ENCODE results near the gene RAB13.
"Not testable (repeated sequence)": the region's sequence is repeated elsewhere in the genome, so short reads cannot be mapped to it uniquely, and the experiment has no call there.

Gene RAB13

DNA sequence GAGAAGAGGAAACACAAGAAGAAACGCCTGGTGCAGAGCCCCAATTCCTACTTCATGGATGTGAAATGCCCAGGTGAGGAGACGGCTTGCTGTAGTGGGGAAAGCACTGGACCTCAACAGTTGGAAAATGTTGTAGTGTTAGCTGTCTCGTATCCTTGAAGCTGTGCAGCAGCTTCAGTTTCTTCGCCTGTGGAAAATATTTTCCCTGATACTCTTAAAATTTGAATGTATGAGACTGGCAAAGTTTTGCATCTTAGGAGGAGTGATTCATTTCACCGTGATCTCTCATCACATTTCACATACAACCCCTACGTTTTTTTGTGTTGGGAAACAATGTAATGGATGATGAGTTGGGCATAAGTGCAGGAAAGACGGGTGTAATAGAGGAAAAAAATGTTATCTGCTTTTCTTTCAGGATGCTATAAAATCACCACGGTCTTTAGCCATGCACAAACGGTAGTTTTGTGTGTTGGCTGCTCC, 5.1 kb upstream of the RAB13 start:
- in situ Hi-C loops (cut with HindIII; ENCODE audit: low pct_unique_long_range_greater_than_20kb, low sequenced_read_pairs): no loop called here
- no peak for TF ChIP-seq JUND (IDR thresholded peaks at IDR 0.05; ENCODE audit: low read depth)
- DNase-seq (ENCODE audit: low read depth in 1 of 2, low spot score in 1 of 2): no peak

DNA sequence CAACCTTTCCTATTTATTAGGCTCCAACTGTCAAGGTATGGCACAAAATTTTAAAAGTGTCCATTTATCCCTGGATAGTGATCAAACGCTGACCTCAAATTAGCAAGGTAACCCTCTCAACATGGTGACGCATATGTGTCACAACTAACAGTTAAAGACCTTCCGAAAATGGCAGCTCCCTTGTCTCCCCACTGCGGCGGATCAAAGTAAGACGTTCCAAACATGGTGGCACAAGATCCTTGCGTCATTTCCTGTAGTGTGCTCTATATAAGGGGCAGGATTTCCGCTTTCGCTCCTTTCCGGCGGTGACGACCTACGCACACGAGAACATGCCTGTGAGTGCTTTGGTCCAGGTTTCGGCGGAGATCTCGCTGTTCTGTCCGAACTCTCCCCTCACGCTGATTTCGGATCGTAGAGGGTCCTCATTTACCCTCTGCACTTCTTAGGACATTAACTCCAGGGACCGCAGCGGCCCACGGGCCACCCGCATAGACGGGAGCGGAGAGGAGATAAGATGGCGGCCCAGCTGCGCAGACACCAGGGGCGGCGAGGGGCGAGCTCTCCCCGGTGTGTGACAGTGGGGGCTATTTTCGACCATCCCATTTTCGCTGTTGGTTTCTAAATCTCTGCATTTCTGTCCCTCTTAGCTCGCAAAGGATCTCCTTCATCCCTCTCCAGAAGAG, 4.5 kb upstream of the RAB13 start, which contains the start of gene RPS27:
TSS of gene RPS27 (plus strand) at position 295 of the 683 bp plus-strand sequence. CDS start at position 330, 35 bp downstream.
- peak; percentile 93 to 100 for DNase-seq (ENCODE audit: low read depth in 1 of 2, low spot score in 1 of 2)
- in situ Hi-C loops (cut with HindIII; ENCODE audit: low pct_unique_long_range_greater_than_20kb, low sequenced_read_pairs): no loop called here
- no peak for TF ChIP-seq JUND (IDR thresholded peaks at IDR 0.05; ENCODE audit: low read depth)

GRCh38 chr1:153987621-153988020, 1.5 kb upstream of the RAB13 start:
- in situ Hi-C loops (cut with HindIII; ENCODE audit: low pct_unique_long_range_greater_than_20kb, low sequenced_read_pairs): no loop called here
- no peak for DNase-seq (ENCODE audit: low read depth in 1 of 2, low spot score in 1 of 2)
- no peak for TF ChIP-seq JUND (IDR thresholded peaks at IDR 0.05; ENCODE audit: low read depth)

DNA sequence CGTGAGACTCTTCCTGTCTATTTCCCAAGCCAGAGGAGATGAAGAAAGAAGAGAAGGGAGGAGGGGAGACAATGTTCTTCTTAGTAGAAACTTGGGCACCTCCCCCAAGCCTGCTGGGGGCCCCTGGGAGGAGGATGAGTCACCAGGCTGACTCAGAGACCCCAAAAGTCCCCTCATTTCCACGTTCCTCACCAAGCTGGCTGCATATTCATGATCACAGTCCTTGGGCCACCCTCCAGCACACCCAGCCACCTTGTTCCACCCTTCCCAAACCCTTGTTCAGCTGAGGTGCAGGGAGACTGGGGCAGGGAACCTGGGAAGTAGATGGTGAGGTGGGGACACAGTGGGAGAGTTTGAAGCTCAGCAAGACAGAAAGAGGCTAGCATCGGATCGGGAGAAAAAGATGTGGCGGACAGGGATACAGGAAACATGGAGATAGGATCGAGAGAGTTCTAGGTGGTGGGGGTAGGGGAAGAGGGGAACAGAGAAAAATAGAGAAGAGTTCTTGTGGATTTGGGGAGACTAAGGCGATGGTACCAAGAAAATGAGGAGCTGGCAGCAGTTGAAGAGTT, 712 bp downstream of the RAB13 start:
- no peak for DNase-seq (ENCODE audit: low read depth in 1 of 2, low spot score in 1 of 2)
- TF ChIP-seq JUND (IDR thresholded peaks at IDR 0.05; ENCODE audit: low read depth): no peak
- in situ Hi-C loops (cut with HindIII; ENCODE audit: low pct_unique_long_range_greater_than_20kb, low sequenced_read_pairs): no loop called here

GRCh38 chr1:153984123-153984894, 1.8 kb downstream of the RAB13 start:
- in situ Hi-C loops (cut with HindIII; ENCODE audit: low pct_unique_long_range_greater_than_20kb, low sequenced_read_pairs): no loop called here
- no peak for DNase-seq (ENCODE audit: low read depth in 1 of 2, low spot score in 1 of 2)

GRCh38 chr1:153981735-153982134, 4.4 kb downstream of the RAB13 start:
- in situ Hi-C loops (cut with HindIII; ENCODE audit: low pct_unique_long_range_greater_than_20kb, low sequenced_read_pairs); DNase-seq (ENCODE audit: low read depth in 1 of 2, low spot score in 1 of 2): not testable (repeated sequence)

More at GRCh38 chr1:153984123-153984894, 1.8 kb downstream of the RAB13 start:
- no peak for TF ChIP-seq JUND (IDR thresholded peaks at IDR 0.05; ENCODE audit: low read depth)

DNA sequence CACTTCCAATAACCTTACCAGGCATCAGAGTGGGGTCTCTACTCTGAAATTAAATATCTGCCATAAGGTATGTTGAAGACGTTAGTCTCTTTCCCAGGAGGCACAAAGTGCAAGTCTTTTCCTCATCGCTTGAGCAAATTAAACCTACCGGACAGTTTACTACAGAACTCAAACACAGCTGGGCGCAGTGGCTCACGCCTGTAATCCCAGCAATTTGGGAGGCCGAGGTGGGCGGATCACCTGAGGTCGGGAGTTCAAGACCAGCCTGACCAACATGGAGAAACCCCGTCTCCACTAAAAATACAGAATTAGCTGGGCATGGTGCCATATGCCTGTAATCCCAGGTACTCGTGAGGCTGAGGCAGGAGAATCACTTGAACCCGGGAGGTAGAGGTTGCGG, 7.0 kb downstream of the RAB13 start:
- in situ Hi-C loops (cut with HindIII; ENCODE audit: low pct_unique_long_range_greater_than_20kb, low sequenced_read_pairs); DNase-seq (ENCODE audit: low read depth in 1 of 2, low spot score in 1 of 2): not testable (repeated sequence)

GRCh38 chr1:153978274-153978909, 7.7 kb downstream of the RAB13 start:
- in situ Hi-C loops (cut with HindIII; ENCODE audit: low pct_unique_long_range_greater_than_20kb, low sequenced_read_pairs): no loop called here
- no peak for DNase-seq (ENCODE audit: low read depth in 1 of 2, low spot score in 1 of 2)
- no peak for TF ChIP-seq JUND (IDR thresholded peaks at IDR 0.05; ENCODE audit: low read depth)

DNA sequence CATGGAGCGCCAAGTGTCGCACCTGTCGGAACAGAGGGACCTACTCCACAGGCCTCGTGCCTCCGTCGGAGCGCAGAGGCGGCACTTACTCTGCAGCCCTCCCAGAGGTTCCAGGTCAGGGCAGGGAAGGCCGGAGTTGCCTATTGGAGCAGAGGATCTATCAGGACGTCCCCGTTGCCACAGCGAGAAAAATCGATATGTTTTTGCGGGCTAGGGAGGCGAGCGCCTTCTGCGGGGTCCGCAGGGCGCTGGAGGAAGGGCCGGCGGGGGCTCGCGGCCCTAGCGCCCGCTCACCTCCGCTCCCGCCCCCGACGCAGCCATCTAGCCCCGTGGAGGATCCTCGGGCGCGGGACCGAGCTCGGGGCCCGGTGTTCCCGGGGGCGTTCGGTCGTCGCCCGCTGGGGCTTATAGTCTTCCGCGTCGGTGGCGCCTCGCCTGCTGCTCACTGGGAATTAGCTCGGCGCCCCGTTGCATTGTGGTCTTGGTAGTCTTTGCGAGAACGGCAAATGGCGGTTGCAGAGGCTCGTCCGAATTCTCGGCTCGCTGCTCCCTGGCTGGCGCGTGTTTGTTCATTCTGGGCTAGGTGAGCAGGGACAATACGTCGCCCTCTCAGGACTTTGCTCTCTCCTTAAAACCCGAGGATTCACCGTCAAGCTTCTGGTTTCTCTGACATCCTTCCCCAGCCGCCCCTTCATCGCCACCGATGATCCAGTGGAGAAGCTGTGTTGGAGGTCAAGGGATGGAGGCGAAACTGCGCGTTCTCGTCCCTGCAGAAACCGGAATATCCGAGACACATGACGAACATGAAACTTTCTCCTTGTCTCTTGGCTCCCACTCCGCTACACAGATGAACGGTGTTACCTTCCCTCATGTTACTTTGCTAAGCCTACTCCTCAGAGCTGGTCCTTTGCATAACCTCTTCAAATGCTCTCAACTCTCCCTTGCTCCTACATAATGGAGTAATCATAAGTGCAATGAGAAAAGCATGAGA, 8.6 kb downstream of the RAB13 start, which contains the start of gene JTB:
TSS of gene JTB (minus strand) at position 425 of the 991 bp plus-strand sequence. CDS start at position 3, 422 bp downstream.
- no peak for TF ChIP-seq JUND (IDR thresholded peaks at IDR 0.05; ENCODE audit: low read depth)
- in situ Hi-C loops (cut with HindIII; ENCODE audit: low pct_unique_long_range_greater_than_20kb, low sequenced_read_pairs): no loop called here
- DNase-seq (ENCODE audit: low read depth in 1 of 2, low spot score in 1 of 2): peak; percentile 80 to 91

GRCh38 chr1:153976819-153977249, 9.3 kb downstream of the RAB13 start:
- no peak for TF ChIP-seq JUND (IDR thresholded peaks at IDR 0.05; ENCODE audit: low read depth)
- in situ Hi-C loops (cut with HindIII; ENCODE audit: low pct_unique_long_range_greater_than_20kb, low sequenced_read_pairs): no loop called here
- DNase-seq (ENCODE audit: low read depth in 1 of 2, low spot score in 1 of 2): peak in 1 of 2 experiments; percentile 69

DNA sequence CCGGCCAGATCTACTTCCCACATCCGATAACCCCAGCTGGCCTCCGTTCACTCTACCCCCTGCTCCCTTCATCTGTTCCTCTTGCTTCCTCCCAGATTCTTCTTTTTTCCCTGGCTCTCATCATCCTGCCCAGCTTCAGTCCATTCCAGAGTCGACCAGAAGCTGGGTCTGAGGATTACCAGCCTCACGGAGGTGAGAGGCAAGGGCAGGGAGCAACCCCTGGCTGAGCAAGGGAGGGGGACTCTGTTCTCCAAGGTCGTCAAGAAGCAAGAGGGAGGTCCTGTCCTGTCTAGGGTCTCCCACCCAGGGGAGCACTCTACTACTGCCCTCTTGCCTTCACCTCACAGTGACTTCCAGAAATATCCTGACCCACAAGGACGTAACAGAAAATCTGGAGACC, 12.6 kb downstream of the RAB13 start:
- in situ Hi-C loops (cut with HindIII; ENCODE audit: low pct_unique_long_range_greater_than_20kb, low sequenced_read_pairs): no loop called here

More for the DNA sequence above, 12.6 kb downstream of the RAB13 start:
- no peak for TF ChIP-seq JUND (IDR thresholded peaks at IDR 0.05; ENCODE audit: low read depth)
- DNase-seq (ENCODE audit: low read depth in 1 of 2, low spot score in 1 of 2): no peak

All from T47D (cell line).